Activated CD4-positive, alpha-beta T cell treated with anti-CD3 and anti-CD28 coated beads, Interleukin-2, amount 10 ng/mL, durations not matched to agents 24 days and 14 days (primary cell): Measurements from ENCODE around the gene DNAH14. TPM values are rescaled to one million over a fixed set of nuclear protein-coding genes. Genes with fewer than 3 reads are reported as not detected.
"Not testable (repeated sequence)": the region's sequence is repeated elsewhere in the genome, so short reads cannot be mapped to it uniquely, and the experiment has no call there.

ENCODE experiments used
- DNase-seq: peaks from one replicate; pipeline ENCODE4 v3.0.0; 2022
- H3K27ac Mint-ChIP-seq: one replicate; pipeline ENCODE4 v1.8.0; 2022; ENCODE audit warnings: mild to moderate bottlenecking, mixed read lengths
- H3K27me3 Mint-ChIP-seq: one replicate; pipeline ENCODE4 v1.8.0; 2022; ENCODE audit warnings: mixed read lengths
- H3K36me3 Mint-ChIP-seq: one replicate; pipeline ENCODE4 v1.8.0; 2022; ENCODE audit warnings: low read depth, mild to moderate bottlenecking, mixed read lengths
- H3K4me1 Mint-ChIP-seq: one replicate; pipeline ENCODE4 v1.8.0; 2021; ENCODE audit warnings: mixed read lengths
- H3K4me3 Mint-ChIP-seq: one replicate; pipeline ENCODE4 v1.8.0; 2022; ENCODE audit warnings: mild to moderate bottlenecking, moderate library complexity, mixed read lengths
- H3K9me3 Mint-ChIP-seq: one replicate; pipeline ENCODE4 v1.8.0; 2021; ENCODE audit warnings: mixed read lengths
- intact Hi-C: fragments of 100-400 bp; cut with micrococcal nuclease; formaldehyde crosslinking; loops from one replicate; pipeline ENCODE4 v1.15.1; 2023
- total RNA-seq: library from RNA; stranded (reverse); gene quantifications from 2 replicates; pipeline ENCODE4 v1.2.3, GENCODE V29; 2022

The DNAH14 gene
- total RNA-seq, 1 donor from 2014 or later = not detected

- intact Hi-C loops = no loop called here
- Mint-ChIP-seq H3K27me3 (peaks cover 20% of the 10 kb centered on the region), H3K27ac (no peak overlapping the region), H3K9me3 (peaks cover 30% of the 10 kb centered on the region), H3K4me1 (no peaks in the 10 kb centered on the region), H3K36me3 (no peaks in the 10 kb centered on the region), H3K4me3 (no peak overlapping the region)
- no peak for DNase-seq
Measured at GRCh38 chr1:224932607-224933249, 3.3 kb downstream of the DNAH14 start.

- intact Hi-C loops = no loop called here
- H3K27ac Mint-ChIP-seq = no peak overlapping the region
- no peak for DNase-seq
- no peak overlapping the region for H3K4me3 Mint-ChIP-seq
- peaks cover 17% of the 10 kb centered on the region for H3K27me3 Mint-ChIP-seq
- peaks cover 30% of the 10 kb centered on the region for H3K9me3 Mint-ChIP-seq
- H3K4me1 Mint-ChIP-seq = no peaks in the 10 kb centered on the region
- H3K36me3 Mint-ChIP-seq = no peaks in the 10 kb centered on the region
Measured at GRCh38 chr1:224933584-224933983, 4.1 kb downstream of the DNAH14 start.

GRCh38 chr1:224938652-224939051, 9.2 kb downstream of the DNAH14 start:
- Mint-ChIP-seq H3K9me3 (peaks cover 24% of the 10 kb centered on the region), H3K4me3 (no peak overlapping the region), H3K4me1 (no peaks in the 10 kb centered on the region), H3K36me3 (no peaks in the 10 kb centered on the region), H3K27me3 (no peaks in the 10 kb centered on the region), H3K27ac (no peak overlapping the region)
- intact Hi-C loops = no loop called here
- no peak for DNase-seq

GRCh38 chr1:224939844-224940425, 10.5 kb downstream of the DNAH14 start:
- Mint-ChIP-seq H3K9me3 (peaks cover 17% of the 10 kb centered on the region), H3K4me1 (no peaks in the 10 kb centered on the region), H3K4me3 (no peak overlapping the region), H3K36me3 (no peaks in the 10 kb centered on the region), H3K27ac (no peak overlapping the region), H3K27me3 (no peaks in the 10 kb centered on the region)
- intact Hi-C loops = no loop called here
- peak; percentile 48 for DNase-seq

GRCh38 chr1:224940735-224941134, 11.3 kb downstream of the DNAH14 start:
- H3K4me3 Mint-ChIP-seq, H3K4me1 Mint-ChIP-seq, H3K27ac Mint-ChIP-seq, DNase-seq, H3K36me3 Mint-ChIP-seq, intact Hi-C loops, H3K27me3 Mint-ChIP-seq: not testable (repeated sequence)
- H3K9me3 Mint-ChIP-seq = peaks cover 12% of the 10 kb centered on the region

GRCh38 chr1:224945651-224946348, 16.3 kb downstream of the DNAH14 start:
- intact Hi-C loops, H3K9me3 Mint-ChIP-seq, H3K27me3 Mint-ChIP-seq, H3K4me1 Mint-ChIP-seq, H3K27ac Mint-ChIP-seq, H3K4me3 Mint-ChIP-seq, H3K36me3 Mint-ChIP-seq, DNase-seq: not testable (repeated sequence)

GRCh38 chr1:224946349-224946691, 16.8 kb downstream of the DNAH14 start:
- H3K27me3 Mint-ChIP-seq, H3K4me1 Mint-ChIP-seq, H3K27ac Mint-ChIP-seq, DNase-seq, H3K9me3 Mint-ChIP-seq, intact Hi-C loops, H3K4me3 Mint-ChIP-seq, H3K36me3 Mint-ChIP-seq: not testable (repeated sequence)

- Mint-ChIP-seq H3K36me3 (no peaks in the 10 kb centered on the region), H3K4me1 (no peaks in the 10 kb centered on the region), H3K9me3 (no peaks in the 10 kb centered on the region), H3K27me3 (no peaks in the 10 kb centered on the region), H3K27ac (no peak overlapping the region), H3K4me3 (no peak overlapping the region)
- DNase-seq = no peak
- intact Hi-C loops = no loop called here
Measured at GRCh38 chr1:224957696-224958095, 28.2 kb downstream of the DNAH14 start.

- Mint-ChIP-seq H3K4me1 (no peaks in the 10 kb centered on the region), H3K36me3 (no peaks in the 10 kb centered on the region), H3K4me3 (no peak overlapping the region), H3K27ac (no peak overlapping the region), H3K9me3 (no peaks in the 10 kb centered on the region), H3K27me3 (no peaks in the 10 kb centered on the region)
- intact Hi-C loops = no loop called here
- DNase-seq = no peak
Measured at GRCh38 chr1:224958490-224958889, 29.0 kb downstream of the DNAH14 start.

- intact Hi-C loops = no loop called here
- H3K9me3 Mint-ChIP-seq = no peaks in the 10 kb centered on the region
- H3K27me3 Mint-ChIP-seq = no peaks in the 10 kb centered on the region
Measured at GRCh38 chr1:224959115-224959514, 29.6 kb downstream of the DNAH14 start.

GRCh38 chr1:224959656-224960055, 30.2 kb downstream of the DNAH14 start:
- Mint-ChIP-seq H3K27me3 (no peaks in the 10 kb centered on the region), H3K4me3 (no peak overlapping the region), H3K4me1 (no peaks in the 10 kb centered on the region), H3K36me3 (no peaks in the 10 kb centered on the region), H3K9me3 (no peaks in the 10 kb centered on the region), H3K27ac (no peak overlapping the region)
- no peak for DNase-seq
- intact Hi-C loops = no loop called here

More at GRCh38 chr1:224959115-224959514, 29.6 kb downstream of the DNAH14 start:
- no peak for DNase-seq
- H3K4me1 Mint-ChIP-seq = no peaks in the 10 kb centered on the region
- H3K4me3 Mint-ChIP-seq = no peak overlapping the region
- no peaks in the 10 kb centered on the region for H3K36me3 Mint-ChIP-seq
- no peak overlapping the region for H3K27ac Mint-ChIP-seq

- H3K27me3 Mint-ChIP-seq = no peaks in the 10 kb centered on the region
- intact Hi-C loops = no loop called here
- H3K4me3 Mint-ChIP-seq = no peak overlapping the region
- H3K27ac Mint-ChIP-seq = no peak overlapping the region
- H3K36me3 Mint-ChIP-seq = no peaks in the 10 kb centered on the region
- peaks cover 6% of the 10 kb centered on the region for H3K4me1 Mint-ChIP-seq
- no peaks in the 10 kb centered on the region for H3K9me3 Mint-ChIP-seq
- no peak for DNase-seq
Measured at GRCh38 chr1:224980181-224980580, 50.7 kb downstream of the DNAH14 start.

- DNase-seq, intact Hi-C loops, H3K27ac Mint-ChIP-seq, H3K27me3 Mint-ChIP-seq, H3K9me3 Mint-ChIP-seq, H3K4me3 Mint-ChIP-seq, H3K4me1 Mint-ChIP-seq, H3K36me3 Mint-ChIP-seq: not testable (repeated sequence)
Measured at GRCh38 chr1:224981922-224982354, 52.5 kb downstream of the DNAH14 start.

GRCh38 chr1:224988042-224988441, 58.6 kb downstream of the DNAH14 start:
- H3K9me3 Mint-ChIP-seq = peaks cover 3% of the 10 kb centered on the region
- no peaks in the 10 kb centered on the region for H3K27me3 Mint-ChIP-seq
- intact Hi-C loops = no loop called here
- H3K4me3 Mint-ChIP-seq = no peak overlapping the region
- H3K27ac Mint-ChIP-seq = no peak overlapping the region
- H3K36me3 Mint-ChIP-seq = no peaks in the 10 kb centered on the region
- no peaks in the 10 kb centered on the region for H3K4me1 Mint-ChIP-seq
- DNase-seq = no peak
